BJ (cell line): ENCODE data around the gene BCL2. TPM values are rescaled to one million over a fixed set of nuclear protein-coding genes. Genes with fewer than 3 reads are reported as not detected.

Source experiments
- CTCF ChIA-PET: fragments of 350-600 bp; formaldehyde crosslinking; extraction: SDS; loops from one replicate; lab custom pipeline; 2021; ENCODE audit warnings: antibody characterized with exemption, inconsistent platforms; lab: Yijun Ruan, JAX
- POLR2A ChIA-PET: fragments of 300-600 bp; sonication (Branson Sonifier 250); formaldehyde crosslinking; extraction: SDS; loops from one replicate; lab custom pipeline; 2021; ENCODE audit warnings: antibody characterized with exemption; lab: Charles Lee
- DNase-seq: peaks from one replicate; pipeline ENCODE4 v3.0.0-alpha.2; 2011; ENCODE audit warnings: low read depth
- H3K27me3 ChIP-seq: 2 replicates; pipeline ENCODE4 v1.6.0; 2011; ENCODE audit warnings: low read length; ENCODE audit not compliant: control insufficient read depth, insufficient read depth
- H3K36me3 ChIP-seq: 2 replicates; pipeline ENCODE4 v1.5.1; 2011; ENCODE audit warnings: low read length; ENCODE audit not compliant: control insufficient read depth, insufficient read depth
- H3K4me3 ChIP-seq: 2 replicates; pipeline ENCODE4 v1.5.1; 2011; ENCODE audit warnings: low read depth, mild to moderate bottlenecking, control low read depth, low read length
- CTCF ChIP-seq: IDR thresholded peaks from 2 replicates; pipeline ENCODE4 v1.5.1; 2011; ENCODE audit warnings: low read depth, mild to moderate bottlenecking, control low read depth, inconsistent platforms, low read length, moderate library complexity; ENCODE audit not compliant: insufficient read depth
- polyA plus RNA-seq: library from polyadenylated mRNA; depleted of rRNA; stranded (reverse); fragments of >200 nt; gene quantifications from 2 replicates; pipeline ENCODE4 v1.2.3, GENCODE V29; 2011

BCL2 gene
- polyA plus RNA-seq, 1 experiment, result 0.15 TPM

GRCh38 chr18:63342206-63342605 is 22.6 kb upstream of the BCL2 start:
- Histone ChIP-seq H3K27me3 (no peaks in the 10 kb centered on the region), H3K36me3 (peaks cover 11% of the 10 kb centered on the region), H3K4me3 (no peak overlapping the region)
- POLR2A ChIA-PET, result no interaction called here
- no peak for DNase-seq
- CTCF ChIA-PET, result interaction anchor here (1.0 to 3.1 kb wide), 6 partner anchors 9 to 102 kb away, joined by 3 to 7 read pairs (median 4); no protein-coding TSS in a partner anchor
- TF ChIP-seq CTCF, result peak; percentile 54

GRCh38 chr18:63339920-63340484 is 20.4 kb upstream of the BCL2 start:
- TF ChIP-seq CTCF, result peak; percentile 60
- no peaks in the 10 kb centered on the region for H3K27me3 ChIP-seq
- ChIA-PET POLR2A (no interaction called here), CTCF (interaction anchor here (0.8 to 3.1 kb wide), 15 partner anchors 9 to 538 kb away, joined by 3 to 16 read pairs (median 4); no protein-coding TSS in a partner anchor)
- DNase-seq, result no peak
- H3K4me3 ChIP-seq, result no peak overlapping the region
- H3K36me3 ChIP-seq, result peaks cover 11% of the 10 kb centered on the region

DNA sequence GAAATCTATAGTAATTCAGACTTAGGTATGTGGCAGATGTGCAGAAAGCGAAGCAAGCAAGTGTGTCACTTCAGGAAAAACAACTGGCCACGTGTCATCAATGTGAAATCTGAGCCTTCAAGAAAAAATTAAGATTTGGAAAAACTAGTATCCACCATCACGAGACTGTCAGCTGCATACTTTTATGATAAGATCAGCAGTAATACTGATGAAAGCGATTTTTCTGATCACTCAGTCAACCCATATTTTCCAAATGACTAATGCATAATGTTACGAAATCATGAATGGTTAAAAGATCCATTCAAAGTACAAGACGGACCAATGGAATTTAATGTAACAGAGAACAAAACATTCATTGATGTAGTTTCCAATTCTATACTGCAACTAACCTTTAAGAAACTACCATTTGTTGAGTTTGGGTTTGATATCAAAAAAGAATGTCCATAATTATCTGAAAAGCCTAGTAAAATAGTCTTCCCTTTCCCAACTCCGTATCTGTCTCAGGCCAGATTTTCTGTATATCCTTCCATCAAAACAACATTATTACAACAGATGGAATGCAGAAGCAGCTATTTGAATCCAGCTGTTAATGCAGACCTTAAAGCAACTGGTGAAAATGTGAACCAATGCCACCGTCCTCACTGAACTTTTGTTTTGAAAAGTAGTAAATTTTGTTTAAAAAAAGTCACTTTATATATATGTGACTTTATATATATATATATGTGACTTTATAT is 17.0 kb upstream of the BCL2 start:
- POLR2A ChIA-PET, result no interaction called here
- no peak for TF ChIP-seq CTCF
- CTCF ChIA-PET, result interaction anchor here (0.6 to 2.2 kb wide), 8 partner anchors 9 to 751 kb away, joined by 3 to 9 read pairs (median 4); no protein-coding TSS in a partner anchor
- H3K4me3 ChIP-seq, result no peak overlapping the region
- no peaks in the 10 kb centered on the region for H3K27me3 ChIP-seq
- peak; percentile 88 for DNase-seq
- peaks cover 6% of the 10 kb centered on the region for H3K36me3 ChIP-seq

DNA sequence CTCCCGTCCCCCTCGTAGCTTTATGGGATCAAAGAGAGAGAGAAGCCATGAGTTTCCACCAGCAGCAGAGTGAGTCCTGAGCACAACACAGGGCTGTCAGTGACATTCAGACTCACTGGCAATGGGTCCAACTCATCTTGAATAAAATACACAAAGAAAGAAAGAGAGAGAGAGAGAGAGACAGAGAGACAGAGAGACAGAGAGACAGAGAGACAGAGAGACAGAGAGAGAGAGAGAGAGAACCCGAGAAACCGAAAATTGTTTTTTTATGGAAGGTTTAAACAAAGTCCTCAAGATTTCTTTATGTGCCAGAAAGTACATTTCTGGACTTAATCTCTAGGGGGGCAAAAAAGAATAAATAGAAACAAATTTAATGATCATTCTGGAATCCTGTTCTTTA is 11.5 kb upstream of the BCL2 start:
- CTCF ChIA-PET, result interaction anchor here (2.1 to 3.6 kb wide), 2 partner anchors 9 to 200 kb away, joined by 6 to 17 read pairs; no protein-coding TSS in a partner anchor
- TF ChIP-seq CTCF, result no peak
- POLR2A ChIA-PET, result no interaction called here
- no peak for DNase-seq
- Histone ChIP-seq H3K27me3 (no peaks in the 10 kb centered on the region), H3K36me3 (peaks cover 9% of the 10 kb centered on the region), H3K4me3 (no peak overlapping the region)

DNA sequence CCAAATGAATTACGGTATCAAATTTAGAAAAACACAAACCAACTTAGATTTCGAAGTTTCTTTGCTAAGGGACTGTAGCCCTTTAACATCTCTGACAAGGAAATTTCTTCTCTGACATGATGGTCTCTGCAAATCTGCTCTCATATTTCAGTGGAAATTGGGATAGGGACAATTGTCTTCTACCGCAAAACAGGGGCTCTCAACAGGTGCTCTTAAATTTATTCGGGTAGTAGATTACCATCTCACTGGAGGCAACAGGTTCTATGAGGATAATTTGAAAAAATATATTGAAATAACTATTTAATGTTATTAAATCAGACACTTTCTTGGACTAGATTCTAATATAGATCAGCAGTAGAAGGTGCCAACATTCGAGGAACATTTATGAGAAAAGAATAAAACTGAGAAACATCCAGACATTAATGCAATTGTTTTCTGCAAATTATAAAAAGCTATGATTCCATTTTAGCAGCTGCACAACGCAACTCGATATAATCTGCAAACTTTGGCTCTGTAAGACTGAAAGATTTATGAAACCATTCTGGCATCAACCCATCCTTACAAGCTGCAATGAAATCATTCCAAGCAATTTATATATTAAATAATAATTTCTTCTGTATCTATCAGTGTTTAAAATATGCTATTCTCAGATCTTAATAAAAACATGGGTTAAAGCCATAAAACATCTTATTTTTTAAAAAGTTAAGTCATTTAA is 10.0 kb upstream of the BCL2 start:
- no peak for TF ChIP-seq CTCF
- POLR2A ChIA-PET, result no interaction called here
- CTCF ChIA-PET, result interaction anchor here (1.3 to 3.6 kb wide), 3 partner anchors 9 to 198 kb away, joined by 4 to 17 read pairs (median 6); no protein-coding TSS in a partner anchor
- Histone ChIP-seq H3K27me3 (no peaks in the 10 kb centered on the region), H3K4me3 (no peak overlapping the region), H3K36me3 (peaks cover 7% of the 10 kb centered on the region)
- DNase-seq, result no peak
